OCI-LY1 (cell line): ENCODE measurements around the gene METTL1.

Experiments
- EZH2 ChIP-seq: fragments of 200-600 bp; sonication (generic), shearing (Covaris generic); IDR thresholded peaks from 2 replicates; pipeline ENCODE4 v1.8.0; 2017; ENCODE audit warnings: borderline replicate concordance, mixed run types, mild to moderate bottlenecking, antibody characterized with exemption, low read length, moderate library complexity, mixed read lengths
- TF ChIP-seq, protein P1 (sequence below): fragments of 200-600 bp; sonication (generic), shearing (Covaris generic); IDR thresholded peaks from 2 replicates; pipeline ENCODE4 v1.5.1; 2017; ENCODE audit warnings: mild to moderate bottlenecking, antibody characterized with exemption, low read length, moderate library complexity, mixed read lengths

DNA sequence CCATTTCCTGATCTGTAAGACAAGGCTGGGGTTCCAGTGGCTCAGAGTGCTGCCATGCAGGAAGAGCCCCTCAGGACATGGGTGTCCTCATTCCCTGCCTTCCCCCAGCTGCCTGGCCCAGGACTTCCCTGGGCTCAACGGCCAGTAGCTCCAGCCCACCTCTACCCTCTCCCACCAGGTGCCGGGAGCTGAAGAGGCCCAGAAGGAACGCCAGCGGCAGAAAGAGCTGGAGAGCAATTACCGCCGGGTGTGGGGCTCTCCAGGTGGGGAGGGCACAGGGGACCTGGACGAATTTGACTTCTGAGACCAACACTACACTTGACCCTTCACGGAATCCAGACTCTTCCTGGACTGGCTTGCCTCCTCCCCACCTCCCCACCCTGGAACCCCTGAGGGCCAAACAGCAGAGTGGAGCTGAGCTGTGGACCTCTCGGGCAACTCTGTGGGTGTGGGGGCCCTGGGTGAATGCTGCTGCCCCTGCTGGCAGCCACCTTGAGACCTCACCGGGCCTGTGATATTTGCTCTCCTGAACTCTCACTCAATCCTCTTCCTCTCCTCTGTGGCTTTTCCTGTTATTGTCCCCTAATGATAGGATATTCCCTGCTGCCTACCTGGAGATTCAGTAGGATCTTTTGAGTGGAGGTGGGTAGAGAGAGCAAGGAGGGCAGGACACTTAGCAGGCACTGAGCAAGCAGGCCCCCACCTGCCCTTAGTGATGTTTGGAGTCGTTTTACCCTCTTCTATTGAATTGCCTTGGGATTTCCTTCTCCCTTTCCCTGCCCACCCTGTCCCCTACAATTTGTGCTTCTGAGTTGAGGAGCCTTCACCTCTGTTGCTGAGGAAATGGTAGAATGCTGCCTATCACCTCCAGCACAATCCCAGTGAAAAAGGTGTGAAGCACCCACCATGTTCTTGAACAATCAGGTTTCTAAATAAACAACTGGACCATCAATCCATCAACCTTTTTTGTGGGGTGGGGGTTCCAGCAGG is 51.0 kb downstream of the METTL1 start:
- TF ChIP-seq, protein P1, sequence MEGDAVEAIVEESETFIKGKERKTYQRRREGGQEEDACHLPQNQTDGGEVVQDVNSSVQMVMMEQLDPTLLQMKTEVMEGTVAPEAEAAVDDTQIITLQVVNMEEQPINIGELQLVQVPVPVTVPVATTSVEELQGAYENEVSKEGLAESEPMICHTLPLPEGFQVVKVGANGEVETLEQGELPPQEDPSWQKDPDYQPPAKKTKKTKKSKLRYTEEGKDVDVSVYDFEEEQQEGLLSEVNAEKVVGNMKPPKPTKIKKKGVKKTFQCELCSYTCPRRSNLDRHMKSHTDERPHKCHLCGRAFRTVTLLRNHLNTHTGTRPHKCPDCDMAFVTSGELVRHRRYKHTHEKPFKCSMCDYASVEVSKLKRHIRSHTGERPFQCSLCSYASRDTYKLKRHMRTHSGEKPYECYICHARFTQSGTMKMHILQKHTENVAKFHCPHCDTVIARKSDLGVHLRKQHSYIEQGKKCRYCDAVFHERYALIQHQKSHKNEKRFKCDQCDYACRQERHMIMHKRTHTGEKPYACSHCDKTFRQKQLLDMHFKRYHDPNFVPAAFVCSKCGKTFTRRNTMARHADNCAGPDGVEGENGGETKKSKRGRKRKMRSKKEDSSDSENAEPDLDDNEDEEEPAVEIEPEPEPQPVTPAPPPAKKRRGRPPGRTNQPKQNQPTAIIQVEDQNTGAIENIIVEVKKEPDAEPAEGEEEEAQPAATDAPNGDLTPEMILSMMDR = no peak
- no peak for TF ChIP-seq EZH2
